Measurements from ENCODE around the gene FBP1.

DNA sequence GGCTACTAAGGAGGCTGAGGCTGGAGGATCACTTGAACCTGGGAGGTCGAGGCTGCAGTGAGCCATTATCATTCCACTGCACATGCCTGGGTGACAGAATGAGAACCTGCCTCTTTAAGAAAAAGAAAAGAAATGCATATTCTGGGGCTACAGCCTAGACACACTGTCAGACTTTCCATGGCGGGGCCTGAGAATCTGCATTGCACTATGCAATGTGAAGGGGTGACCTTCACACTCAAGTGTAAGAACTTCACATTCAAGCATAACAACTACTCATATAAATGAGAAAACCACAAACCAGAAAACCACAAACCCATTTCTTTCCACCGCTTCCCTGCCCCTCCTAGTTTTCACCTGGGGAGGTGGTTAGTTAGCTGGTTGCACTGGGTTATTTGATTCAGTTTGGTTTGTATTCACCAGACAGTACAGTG, 27.7 kb downstream of the FBP1 start:
- no peak for TF ChIP-seq EZH2 (IDR thresholded peaks at IDR 0.05; ENCODE audit: low read length, missing control alignments)
- TF ChIP-seq, protein P1, sequence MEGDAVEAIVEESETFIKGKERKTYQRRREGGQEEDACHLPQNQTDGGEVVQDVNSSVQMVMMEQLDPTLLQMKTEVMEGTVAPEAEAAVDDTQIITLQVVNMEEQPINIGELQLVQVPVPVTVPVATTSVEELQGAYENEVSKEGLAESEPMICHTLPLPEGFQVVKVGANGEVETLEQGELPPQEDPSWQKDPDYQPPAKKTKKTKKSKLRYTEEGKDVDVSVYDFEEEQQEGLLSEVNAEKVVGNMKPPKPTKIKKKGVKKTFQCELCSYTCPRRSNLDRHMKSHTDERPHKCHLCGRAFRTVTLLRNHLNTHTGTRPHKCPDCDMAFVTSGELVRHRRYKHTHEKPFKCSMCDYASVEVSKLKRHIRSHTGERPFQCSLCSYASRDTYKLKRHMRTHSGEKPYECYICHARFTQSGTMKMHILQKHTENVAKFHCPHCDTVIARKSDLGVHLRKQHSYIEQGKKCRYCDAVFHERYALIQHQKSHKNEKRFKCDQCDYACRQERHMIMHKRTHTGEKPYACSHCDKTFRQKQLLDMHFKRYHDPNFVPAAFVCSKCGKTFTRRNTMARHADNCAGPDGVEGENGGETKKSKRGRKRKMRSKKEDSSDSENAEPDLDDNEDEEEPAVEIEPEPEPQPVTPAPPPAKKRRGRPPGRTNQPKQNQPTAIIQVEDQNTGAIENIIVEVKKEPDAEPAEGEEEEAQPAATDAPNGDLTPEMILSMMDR (conservative IDR thresholded peaks at IDR 0.05 in 1 of 2, IDR thresholded peaks at IDR 0.05 in 1 of 2; ENCODE audit: low read depth in 1 of 2, low read length in 2 of 2) = no peak
